Panc1 (cell line): ENCODE data around the gene CSTF1. TPM values are rescaled to one million over a fixed set of nuclear protein-coding genes. Genes with fewer than 3 reads are reported as not detected.

Experiments
- ATAC-seq: fragments of 200-7000 bp; cut with Tn5 transposase; 2 replicates; pipeline ENCODE4 v1.9.1; 2020; ENCODE audit warnings: mild to moderate bottlenecking, moderate library complexity
- BruUV-seq: library from RNA; stranded (reverse); fragments of 400-500 nt; replicated peaks from 2 replicates; lab custom pipeline; 2021; lab: Mats Ljungman, UMichigan
- CTCF ChIA-PET: fragments of 300-600 bp; sonication (Branson Sonifier 250); formaldehyde crosslinking; loops from one replicate; lab custom pipeline; 2022; ENCODE audit warnings: antibody characterized with exemption; lab: Charles Lee
- POLR2A ChIA-PET: fragments of 300-600 bp; sonication (Branson Sonifier 250); formaldehyde crosslinking; loops from one replicate; lab custom pipeline; 2022; ENCODE audit warnings: antibody characterized with exemption; lab: Charles Lee
- DNase-seq: peaks from one replicate; pipeline ENCODE4 v3.0.0-alpha.2; 2010; ENCODE audit warnings: low read depth, low spot score
- H3K27ac ChIP-seq: 2 replicates; pipeline ENCODE4 v1.5.1; 2011; ENCODE audit warnings: mild to moderate bottlenecking, low read length, inconsistent platforms
- H3K27me3 ChIP-seq: fragments of 200-500 bp; sonication (Bioruptor generic); 2 replicates; pipeline ENCODE4 v1.6.0; 2014; ENCODE audit warnings: low read length, inconsistent platforms; ENCODE audit not compliant: control insufficient read depth, insufficient read depth
- H3K36me3 ChIP-seq: fragments of 200-500 bp; sonication (Bioruptor generic); 2 replicates; pipeline ENCODE4 v1.5.1; 2014; ENCODE audit warnings: inconsistent platforms, mild to moderate bottlenecking, low read length, moderate library complexity; ENCODE audit not compliant: control insufficient read depth, insufficient read depth
- H3K4me1 ChIP-seq: 2 replicates; pipeline ENCODE4 v1.5.1; 2011; ENCODE audit warnings: inconsistent platforms, mild to moderate bottlenecking, low read length, moderate library complexity; ENCODE audit not compliant: control insufficient read depth, insufficient read depth
- H3K4me3 ChIP-seq, 2 experiments: 2 replicates each; pipeline ENCODE4 v1.5.1; 2011 to 2012; ENCODE audit warnings: low read depth in 2 of 2, low read length in 2 of 2, mild to moderate bottlenecking in 2 of 2, inconsistent platforms in 1 of 2, moderate library complexity in 1 of 2
- H3K9me3 ChIP-seq: fragments of 200-500 bp; sonication (Bioruptor generic); 2 replicates; pipeline ENCODE4 v1.5.1; 2014; ENCODE audit warnings: low read depth, mild to moderate bottlenecking, inconsistent platforms, low read length, moderate library complexity; ENCODE audit not compliant: control insufficient read depth, insufficient read depth
- CTCF ChIP-seq: fragments of 450-650 bp; IDR thresholded peaks from 2 replicates; pipeline ENCODE4 v1.5.1; 2017; ENCODE audit warnings: mild to moderate bottlenecking
- POLR2AphosphoS5 ChIP-seq: IDR thresholded peaks from 2 replicates; pipeline ENCODE4 v1.6.1; 2012; ENCODE audit warnings: mild to moderate bottlenecking, low read depth, low read length, moderate library complexity
- REST ChIP-seq, 2 experiments: IDR thresholded peaks; 2 replicates each; pipeline ENCODE4 v1.6.1; 2011 to 2012; ENCODE audit warnings: low read depth in 2 of 2, control low read depth in 1 of 2, low read length in 1 of 2, mild to moderate bottlenecking in 1 of 2, moderate library complexity in 1 of 2; ENCODE audit not compliant: insufficient read depth in 1 of 2
- SIN3A ChIP-seq: IDR thresholded peaks from 2 replicates; pipeline ENCODE4 v1.6.1; 2012; ENCODE audit warnings: low read depth, mild to moderate bottlenecking, low read length, moderate library complexity, borderline replicate concordance; ENCODE audit not compliant: insufficient read depth
- TCF7L2 ChIP-seq: IDR thresholded peaks from 2 replicates; pipeline ENCODE4 v1.6.1; 2011; ENCODE audit warnings: mild to moderate bottlenecking, low read depth, low read length, inconsistent platforms
- in situ Hi-C: cut with HindIII; loops from 2 replicates; pipeline ENCODE4 v1.10.0; 2016; ENCODE audit warnings: low sequenced_read_pairs, low pct_unique_long_range_greater_than_20kb
- intact Hi-C: fragments of 100-400 bp; cut with micrococcal nuclease; formaldehyde crosslinking; loops from one replicate; pipeline ENCODE4 v1.10.0; 2022; ENCODE audit not compliant: unreplicated experiment
- total RNA-seq: library from RNA; stranded (reverse); gene quantifications from one replicate; pipeline ENCODE4 v1.2.1, GENCODE V29; 2021; ENCODE audit not compliant: unreplicated experiment

Gene CSTF1
- total RNA-seq, 1 experiment from 2014 or later = 46.3 TPM

- no peak for TF ChIP-seq TCF7L2
- no peak for TF ChIP-seq POLR2AphosphoS5
- TF ChIP-seq SIN3A = no peak
- TF ChIP-seq CTCF = no peak
- TF ChIP-seq REST (IDR thresholded peaks at IDR 0.05; ENCODE audit: insufficient read depth in 1 of 2, low read depth in 2 of 2, low read length in 1 of 2) = no peak
- intact Hi-C loops (no loop called here), in situ Hi-C loops (no loop called here)
- BruUV-seq = TSS peak; percentile 95
- no peak for ATAC-seq
- CTCF ChIA-PET = no interaction called here
- Histone ChIP-seq H3K27me3 (no peaks in the 10 kb centered on the region), H3K36me3 (peaks cover 22% of the 10 kb centered on the region), H3K4me3 (peak overlapping the region; percentile 76 to 98), H3K27ac (peak overlapping the region; percentile 93), H3K4me1 (peaks cover 26% of the 10 kb centered on the region), H3K9me3 (no peaks in the 10 kb centered on the region)
- POLR2A ChIA-PET = no interaction called here
- DNase-seq = no peak
These were observed 1.4 kb upstream of the CSTF1 start for GRCh38 chr20:56391037-56391436.

GRCh38 chr20:56391596-56392131 lies 781 bp upstream of the CSTF1 start:
- DNase-seq (no peak), ATAC-seq (peak; percentile 69)
- Histone ChIP-seq H3K4me3 (peak overlapping the region; percentile 76 to 98), H3K27ac (peak overlapping the region; percentile 93), H3K36me3 (peaks cover 26% of the 10 kb centered on the region), H3K9me3 (no peaks in the 10 kb centered on the region), H3K27me3 (no peaks in the 10 kb centered on the region), H3K4me1 (peaks cover 26% of the 10 kb centered on the region)
- in situ Hi-C loops (no loop called here), intact Hi-C loops (no loop called here)
- ChIA-PET POLR2A (no interaction called here), CTCF (no interaction called here)
- no TSS peak for BruUV-seq
- TF ChIP-seq CTCF = no peak
- TF ChIP-seq TCF7L2 = no peak
- TF ChIP-seq POLR2AphosphoS5 = no peak
- no peak for TF ChIP-seq SIN3A
- no peak for TF ChIP-seq REST (IDR thresholded peaks at IDR 0.05; ENCODE audit: insufficient read depth in 1 of 2, low read depth in 2 of 2, low read length in 1 of 2)
